Activated naive CD8-positive, alpha-beta T cell treated with anti-CD3 and anti-CD28 coated beads, Interleukin-2, amount 10 ng/mL, durations not matched to agents 7 days and 5 days (primary cell): ENCODE measurements around the gene LRG1. TPM values are rescaled to one million over a fixed set of nuclear protein-coding genes. Genes with fewer than 3 reads are reported as not detected.
A peak's percentile ranks its signal among the peaks of the same experiment; 100 is the strongest.

ENCODE experiments used
- ATAC-seq: fragments of 150-1000 bp; cut with Tn5 transposase; one replicate; pipeline ENCODE4 v1.10.0; 2021; ENCODE audit warnings: low read depth, moderate library complexity
- POLR2A ChIA-PET: fragments of 350-600 bp; sonication (Branson Sonifier 250); formaldehyde crosslinking; loops from one replicate; lab custom pipeline; 2021; ENCODE audit warnings: antibody characterized with exemption; lab: Charles Lee
- DNase-seq: peaks from one replicate; pipeline ENCODE4 v3.0.0; 2021
- H3K27ac Mint-ChIP-seq: one replicate; pipeline ENCODE4 v1.8.0; 2022; ENCODE audit warnings: mild to moderate bottlenecking, mixed read lengths
- H3K27me3 Mint-ChIP-seq: one replicate; pipeline ENCODE4 v1.8.0; 2022; ENCODE audit warnings: mild to moderate bottlenecking, moderate library complexity, mixed read lengths
- H3K36me3 Mint-ChIP-seq: one replicate; pipeline ENCODE4 v1.8.0; 2021; ENCODE audit warnings: mild to moderate bottlenecking, mixed read lengths
- H3K4me1 Mint-ChIP-seq: one replicate; pipeline ENCODE4 v1.8.0; 2021; ENCODE audit warnings: mixed read lengths
- H3K4me3 Mint-ChIP-seq: one replicate; pipeline ENCODE4 v1.8.0; 2022; ENCODE audit warnings: mild to moderate bottlenecking, moderate library complexity, mixed read lengths
- H3K9me3 Mint-ChIP-seq: one replicate; pipeline ENCODE4 v1.8.0; 2021; ENCODE audit warnings: mixed read lengths
- total RNA-seq, 2 experiments: library from RNA; stranded (reverse); gene quantifications; one replicate each; pipeline ENCODE4 v1.2.3, GENCODE V29; 2021

LRG1 gene
- total RNA-seq, 2 experiments from 2014 or later: not detected

DNA sequence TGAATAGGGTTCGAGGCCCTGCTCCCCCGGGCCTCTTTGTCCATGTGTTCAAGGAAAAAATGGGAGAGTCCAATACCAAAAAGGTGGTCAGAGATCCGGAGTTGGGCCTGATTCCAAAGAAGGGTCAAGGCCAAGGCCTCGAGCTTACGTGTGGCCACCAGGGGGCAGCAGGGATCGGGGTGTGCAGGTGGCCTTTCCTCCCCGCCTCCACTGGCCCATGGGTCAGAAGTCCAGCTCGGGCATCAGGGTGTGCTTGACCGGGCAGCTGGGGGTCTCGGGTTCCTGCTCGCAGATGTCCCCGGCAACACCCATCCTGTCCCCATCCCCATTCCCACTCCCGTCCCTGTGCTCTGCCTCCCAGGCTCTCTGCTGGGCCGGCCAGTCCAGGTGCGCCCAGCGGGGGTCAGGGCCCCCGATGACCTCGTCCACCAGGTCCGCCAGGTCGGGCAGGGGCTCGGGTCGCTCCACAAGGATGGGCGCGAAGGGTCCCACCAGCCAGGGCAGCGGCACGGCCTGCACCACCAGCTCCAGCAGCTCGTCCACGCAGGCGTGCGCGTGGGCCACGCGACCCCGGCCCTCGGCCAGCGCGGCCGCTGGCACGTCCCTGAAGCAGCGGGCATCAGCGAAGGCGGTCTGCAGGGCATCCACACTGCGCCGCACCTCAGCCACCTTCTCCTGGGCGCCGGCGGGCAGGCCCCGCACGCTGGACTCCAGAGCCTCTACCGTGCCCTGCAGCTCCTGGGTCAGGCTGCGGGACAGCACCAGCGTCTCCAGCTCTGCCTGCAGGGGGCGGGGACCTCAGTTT lies 16.3 kb downstream of the LRG1 start:
- DNase-seq (peak; percentile 55), ATAC-seq (no peak)
- Mint-ChIP-seq H3K4me1 (peaks cover 2% of the 10 kb centered on the region), H3K36me3 (no peaks in the 10 kb centered on the region), H3K4me3 (no peak overlapping the region), H3K27me3 (no peaks in the 10 kb centered on the region), H3K9me3 (no peaks in the 10 kb centered on the region), H3K27ac (no peak overlapping the region)
- POLR2A ChIA-PET: no interaction called here

DNA sequence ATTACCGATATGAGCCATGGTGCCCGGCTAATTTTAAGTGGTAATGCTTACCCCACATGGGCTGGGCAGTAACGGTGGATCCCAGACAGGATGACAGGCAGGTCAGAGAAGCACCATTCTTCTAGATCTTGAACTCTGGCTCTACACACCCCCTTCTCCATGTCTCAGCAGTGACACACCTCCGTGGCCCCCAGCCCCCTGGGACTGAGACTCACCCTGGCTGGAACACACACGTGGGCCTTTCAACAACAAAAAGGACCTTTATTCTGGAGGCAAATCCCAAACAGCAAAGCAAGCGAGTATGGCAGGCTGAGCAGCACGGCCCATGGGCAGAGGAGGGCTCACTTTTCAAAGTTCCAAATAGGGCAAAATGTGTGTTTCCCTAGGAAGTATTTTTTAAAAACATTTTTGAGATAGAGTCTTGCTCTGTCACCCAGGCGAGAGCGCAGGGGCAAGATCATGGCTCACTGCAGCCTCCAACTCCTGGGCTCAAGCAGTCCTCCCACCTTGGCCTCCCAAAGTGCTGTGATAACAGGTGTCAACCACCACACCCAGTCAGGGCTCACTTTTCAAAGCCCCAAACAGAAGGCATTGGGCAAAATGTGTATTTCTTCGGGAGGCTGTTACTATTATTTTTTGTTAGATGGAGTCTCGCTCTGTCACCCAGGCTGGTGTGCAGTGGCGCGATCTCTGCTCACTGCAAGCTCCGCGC lies 17.4 kb downstream of the LRG1 start:
- Mint-ChIP-seq H3K4me1 (peaks cover 2% of the 10 kb centered on the region), H3K27ac (no peak overlapping the region), H3K9me3 (no peaks in the 10 kb centered on the region), H3K36me3 (no peaks in the 10 kb centered on the region), H3K27me3 (no peaks in the 10 kb centered on the region), H3K4me3 (no peak overlapping the region)
- ATAC-seq: no peak
- POLR2A ChIA-PET: no interaction called here
- DNase-seq: no peak

DNA sequence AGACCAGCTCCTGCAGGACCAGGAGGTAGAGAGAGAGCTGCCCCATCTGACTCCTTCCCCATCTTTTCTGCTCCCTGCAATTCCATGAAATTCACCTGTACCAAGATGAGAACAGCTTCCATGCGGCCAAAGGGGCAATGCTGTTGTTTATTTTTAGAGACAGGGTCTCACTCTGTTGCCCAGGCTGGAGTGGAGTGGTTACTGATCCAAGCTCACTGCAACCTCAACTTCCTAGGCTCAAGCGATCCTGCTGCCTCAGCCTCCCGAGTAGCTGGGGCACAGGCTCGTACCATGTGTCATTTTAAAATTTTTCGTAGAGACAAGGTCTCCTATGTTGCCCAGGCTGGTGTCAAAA lies 18.0 kb downstream of the LRG1 start:
- DNase-seq (no peak), ATAC-seq (no peak)
- Mint-ChIP-seq H3K4me1 (peaks cover 2% of the 10 kb centered on the region), H3K27ac (no peak overlapping the region), H3K36me3 (no peaks in the 10 kb centered on the region), H3K9me3 (no peaks in the 10 kb centered on the region), H3K4me3 (no peak overlapping the region), H3K27me3 (no peaks in the 10 kb centered on the region)
- POLR2A ChIA-PET: no interaction called here

DNA sequence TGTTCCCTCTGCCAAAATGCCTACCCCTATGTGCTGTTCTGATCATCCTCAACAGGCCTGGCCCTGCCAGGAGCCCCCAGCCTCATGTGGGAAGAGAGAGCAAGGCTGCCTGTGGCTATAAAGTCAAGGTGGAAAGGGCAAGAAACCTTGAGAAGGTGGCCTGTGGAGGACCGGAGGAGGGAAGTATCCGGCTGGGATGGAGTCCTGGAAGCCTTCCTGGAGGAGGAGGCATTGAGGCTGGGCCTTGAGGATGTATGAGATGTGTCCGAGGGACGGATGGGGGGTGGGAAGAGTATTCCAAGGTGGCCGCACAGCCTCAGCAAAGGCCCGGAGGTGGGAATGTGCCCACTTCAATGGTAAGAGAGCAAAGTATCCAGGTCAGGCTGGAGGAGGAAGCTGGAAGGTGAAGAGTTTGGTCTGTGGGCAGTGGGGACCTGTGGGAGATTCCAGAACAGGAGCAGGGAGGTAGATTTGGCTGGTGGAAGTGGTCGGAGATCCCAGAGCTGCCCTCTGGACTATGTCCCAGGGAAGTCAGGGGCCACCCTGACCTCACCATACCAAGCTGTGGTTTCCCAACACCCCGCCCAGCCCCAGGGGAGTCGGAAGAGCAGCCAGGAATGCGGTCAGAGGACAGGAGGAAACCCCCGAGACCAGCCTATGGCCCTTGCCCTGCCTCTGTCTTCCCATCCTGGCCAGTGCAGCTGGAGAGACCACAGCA lies 18.5 kb downstream of the LRG1 start:
- no peaks in the 10 kb centered on the region for H3K27me3 Mint-ChIP-seq
- ATAC-seq: no peak
- H3K27ac Mint-ChIP-seq: no peak overlapping the region
- POLR2A ChIA-PET: interaction anchor here (0.5 kb wide), 1 partner anchor 256 kb away, joined by 4 read pairs; no protein-coding TSS in a partner anchor
- no peaks in the 10 kb centered on the region for H3K36me3 Mint-ChIP-seq
- peaks cover 2% of the 10 kb centered on the region for H3K4me1 Mint-ChIP-seq
- DNase-seq: no peak
- no peaks in the 10 kb centered on the region for H3K9me3 Mint-ChIP-seq
- H3K4me3 Mint-ChIP-seq: no peak overlapping the region

DNA sequence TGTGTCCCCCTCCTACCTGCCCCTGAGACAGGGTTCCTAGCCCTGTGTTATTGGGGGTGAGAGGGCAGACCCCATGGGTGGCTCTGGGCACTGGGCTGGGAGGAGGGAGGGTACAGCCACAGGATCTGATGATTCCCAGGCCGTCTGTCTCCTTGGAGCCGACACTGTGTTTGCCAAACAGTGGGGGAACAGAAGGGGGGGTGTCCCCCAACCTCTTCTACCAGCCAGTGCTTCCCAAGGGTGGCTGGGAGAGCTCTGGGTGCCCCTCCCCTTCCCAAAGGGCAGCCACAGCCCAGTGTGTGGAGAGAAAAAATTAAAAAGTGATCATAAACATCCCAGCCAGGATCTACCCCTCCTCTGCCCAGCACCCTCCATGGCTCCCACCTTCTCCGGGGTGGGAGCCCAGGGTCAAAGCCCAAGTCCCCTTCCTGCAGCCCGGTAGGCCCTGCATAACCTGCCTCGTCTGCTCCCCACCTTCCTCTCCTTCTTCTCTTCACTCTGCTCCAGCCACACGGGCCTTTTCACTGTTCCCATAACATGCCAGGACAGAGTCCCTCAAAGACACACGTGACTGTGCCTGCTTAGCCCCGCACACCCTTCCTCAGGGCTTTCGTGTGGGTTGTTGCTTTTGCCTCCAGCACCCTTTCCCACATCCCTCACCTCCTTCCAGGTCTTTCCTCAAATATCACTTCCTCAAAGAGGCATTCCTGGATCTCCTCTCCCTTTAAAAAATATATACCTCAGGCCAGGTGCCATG lies 20.1 kb downstream of the LRG1 start:
- Mint-ChIP-seq H3K36me3 (no peaks in the 10 kb centered on the region), H3K27ac (peak overlapping the region; percentile 34)

DNA sequence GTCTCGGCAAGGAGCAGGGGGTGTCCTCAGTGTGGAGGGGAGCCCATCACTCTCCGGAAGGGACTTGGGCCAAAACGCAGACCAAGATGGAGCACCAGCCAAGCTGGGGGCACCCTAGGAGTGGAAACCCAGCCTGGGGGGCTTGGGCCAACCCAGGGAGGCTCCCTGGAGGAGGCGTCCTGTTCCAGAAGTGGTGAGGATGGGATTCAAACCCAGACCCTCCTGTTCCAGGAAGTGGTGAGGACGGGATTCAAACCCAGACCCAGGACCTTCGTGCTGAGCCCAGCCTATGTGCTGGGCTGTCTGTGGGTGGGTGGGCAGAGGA lies 20.7 kb downstream of the LRG1 start:
- Mint-ChIP-seq H3K4me3 (no peak overlapping the region), H3K4me1 (no peaks in the 10 kb centered on the region)

More for the DNA sequence above, 20.1 kb downstream of the LRG1 start:
- Mint-ChIP-seq H3K4me1 (no peaks in the 10 kb centered on the region), H3K9me3 (no peaks in the 10 kb centered on the region), H3K4me3 (no peak overlapping the region), H3K27me3 (no peaks in the 10 kb centered on the region)
- no peak for DNase-seq
- no peak for ATAC-seq
- POLR2A ChIA-PET: interaction anchor here (0.6 kb wide), 1 partner anchor 206 kb away, joined by 3 read pairs; no protein-coding TSS in a partner anchor

DNA sequence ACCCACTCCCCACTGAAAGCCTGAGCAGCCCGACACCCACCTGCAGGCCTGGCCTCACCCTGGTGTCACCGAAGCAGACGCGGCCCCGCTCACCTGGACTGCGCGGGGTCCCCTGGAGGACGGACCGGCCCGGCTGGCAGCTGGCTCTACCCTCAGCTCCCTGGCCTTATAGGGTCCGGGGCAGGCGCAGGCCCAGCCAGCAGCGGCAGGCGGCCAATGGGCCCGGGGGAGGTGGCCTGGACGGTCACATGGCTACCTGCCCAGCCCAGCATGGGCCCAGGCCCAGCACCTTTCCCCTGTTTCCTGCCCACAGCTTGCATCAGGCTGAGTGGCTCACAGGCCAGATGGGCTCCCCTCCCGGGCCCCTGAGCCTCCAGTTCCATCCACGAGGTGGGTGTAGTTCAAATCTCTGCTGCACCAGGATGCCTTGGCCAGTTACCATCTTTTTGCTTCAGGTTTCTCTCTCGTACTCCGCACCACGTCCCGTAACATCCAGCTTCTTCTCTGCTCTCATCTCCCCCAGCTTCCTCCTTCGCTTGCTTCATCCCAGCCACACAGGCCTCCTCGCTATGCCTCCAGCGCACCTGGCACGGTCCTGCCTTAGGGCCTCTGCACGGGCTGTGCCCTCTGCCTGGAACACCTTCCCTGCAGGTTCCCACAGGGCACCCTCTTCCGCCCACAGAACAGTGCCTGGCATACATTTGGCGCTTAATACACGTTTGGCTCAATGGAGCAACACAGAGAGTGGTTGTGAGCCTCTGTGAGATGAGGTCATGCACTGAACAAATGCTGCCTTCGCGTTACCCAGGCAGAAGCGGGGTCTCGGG lies 21.3 kb downstream of the LRG1 start, which contains the start of gene PLIN4:
TSS of gene PLIN4 (minus strand) at position 142 of the 827 bp plus-strand sequence. CDS start 214 bp downstream, outside the sequence.
- H3K27ac Mint-ChIP-seq: no peak within 1 kb of the TSS
- DNase-seq (no peak), ATAC-seq (no peak)
- H3K4me3 Mint-ChIP-seq: no peak within 1 kb of the TSS
- peaks cover 2% of the 10 kb centered on the region for H3K27me3 Mint-ChIP-seq
- no peaks in the 10 kb centered on the region for H3K4me1 Mint-ChIP-seq
- no peaks in the 10 kb centered on the region for H3K36me3 Mint-ChIP-seq
- POLR2A ChIA-PET: no interaction called here
- H3K9me3 Mint-ChIP-seq: no peaks in the 10 kb centered on the region

More for the DNA sequence above, 20.7 kb downstream of the LRG1 start:
- ATAC-seq (no peak), DNase-seq (no peak)
- Mint-ChIP-seq H3K36me3 (no peaks in the 10 kb centered on the region), H3K27me3 (no peaks in the 10 kb centered on the region), H3K9me3 (no peaks in the 10 kb centered on the region), H3K27ac (no peak overlapping the region)
- POLR2A ChIA-PET: no interaction called here

DNA sequence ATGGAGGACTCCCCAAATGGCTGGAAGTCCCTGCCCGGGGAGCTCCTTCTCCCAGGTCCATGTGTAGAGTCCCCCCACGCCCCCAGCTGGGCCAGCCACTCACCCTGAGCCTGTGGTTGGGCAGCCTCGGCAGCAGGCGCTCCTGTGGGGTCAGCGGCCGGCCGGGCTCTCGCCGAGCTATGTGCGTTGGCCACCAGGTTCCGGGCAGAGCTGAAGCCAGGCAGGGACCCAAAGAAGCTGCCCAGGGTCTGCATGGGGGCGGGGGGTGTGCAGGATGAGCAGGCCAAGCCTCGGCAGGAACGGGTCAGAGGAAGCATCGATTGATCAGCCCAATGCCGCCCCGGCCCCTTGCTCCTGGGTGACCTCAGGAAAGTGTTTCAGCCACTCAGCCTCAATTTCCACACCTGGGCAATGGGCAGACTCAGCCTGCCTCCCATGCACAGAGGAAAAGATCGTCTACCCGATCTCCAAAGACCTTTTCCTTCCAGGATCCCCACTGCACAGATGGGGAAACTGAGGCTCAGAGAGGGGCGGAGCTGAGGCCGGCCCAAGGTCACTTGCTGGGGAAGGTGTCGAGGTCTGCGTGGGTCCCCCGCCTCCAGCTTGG lies 22.3 kb downstream of the LRG1 start:
- no peak overlapping the region for H3K27ac Mint-ChIP-seq

DNA sequence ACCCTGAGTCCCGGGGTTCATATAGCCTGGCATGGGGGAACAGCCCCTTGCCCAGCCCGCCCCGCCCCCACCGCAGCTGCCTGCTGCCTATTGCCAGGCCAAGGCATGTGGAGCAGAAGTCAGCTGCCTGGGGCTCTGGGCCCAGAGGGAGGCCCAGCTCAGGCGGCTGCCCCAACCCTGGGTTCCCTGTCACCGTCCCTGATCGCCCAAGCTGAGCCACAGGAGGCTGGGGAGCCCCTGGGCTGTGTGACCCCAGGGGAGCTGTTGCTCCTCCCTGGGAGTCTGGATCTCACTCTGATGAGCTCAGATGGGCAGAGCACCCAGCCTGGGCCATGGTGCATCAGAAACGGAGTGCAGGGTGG lies 22.9 kb downstream of the LRG1 start:
- Mint-ChIP-seq H3K27me3 (peaks cover 2% of the 10 kb centered on the region), H3K4me1 (no peaks in the 10 kb centered on the region), H3K36me3 (no peaks in the 10 kb centered on the region), H3K4me3 (no peak overlapping the region), H3K27ac (no peak overlapping the region), H3K9me3 (no peaks in the 10 kb centered on the region)
- DNase-seq (no peak), ATAC-seq (no peak)
- POLR2A ChIA-PET: no interaction called here

More for the DNA sequence above, 22.3 kb downstream of the LRG1 start:
- H3K4me3 Mint-ChIP-seq: no peak overlapping the region
- POLR2A ChIA-PET: no interaction called here
- peaks cover 2% of the 10 kb centered on the region for H3K27me3 Mint-ChIP-seq
- no peak for ATAC-seq
- no peaks in the 10 kb centered on the region for H3K4me1 Mint-ChIP-seq
- no peak for DNase-seq
- H3K9me3 Mint-ChIP-seq: no peaks in the 10 kb centered on the region
- no peaks in the 10 kb centered on the region for H3K36me3 Mint-ChIP-seq

DNA sequence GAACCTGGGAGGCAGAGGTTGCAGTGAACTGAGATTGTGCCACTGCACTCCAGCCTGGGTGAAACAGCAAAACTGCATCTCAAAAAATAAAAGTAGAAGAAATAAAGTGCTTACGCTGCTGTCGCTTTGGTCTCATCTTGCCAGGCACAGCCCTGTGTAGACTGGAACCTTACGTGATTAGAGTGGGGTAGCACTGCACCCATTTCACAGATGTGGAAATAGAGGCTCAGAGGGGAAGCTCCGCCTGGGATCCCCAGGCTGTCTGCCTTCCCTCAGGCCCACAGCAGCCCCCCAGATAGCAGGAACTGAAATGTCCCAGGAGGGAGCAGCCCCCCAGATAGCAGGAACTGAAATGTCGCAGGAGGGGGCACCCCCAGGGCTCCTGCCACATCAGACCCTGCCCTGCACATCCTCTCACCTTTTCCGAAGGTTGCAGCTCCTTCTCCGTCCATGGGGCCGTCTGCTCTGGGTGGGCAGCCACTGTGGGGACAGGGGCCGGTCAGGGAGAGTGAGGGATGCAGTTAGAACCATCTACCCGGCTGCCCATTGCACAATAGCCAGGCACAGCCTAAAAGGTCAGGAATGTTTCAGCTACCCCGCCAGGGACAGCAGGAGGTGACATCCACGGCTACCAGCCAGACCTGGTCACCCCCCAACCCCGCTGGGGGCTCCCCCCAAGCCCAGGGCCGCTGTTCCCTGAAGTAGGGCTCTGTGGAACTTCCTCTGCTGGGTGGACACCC lies 23.5 kb downstream of the LRG1 start:
- Mint-ChIP-seq H3K4me1 (no peaks in the 10 kb centered on the region), H3K36me3 (no peaks in the 10 kb centered on the region), H3K27ac (no peak overlapping the region), H3K9me3 (no peaks in the 10 kb centered on the region), H3K4me3 (no peak overlapping the region), H3K27me3 (peaks cover 2% of the 10 kb centered on the region)
- DNase-seq (no peak), ATAC-seq (no peak)
- POLR2A ChIA-PET: no interaction called here

DNA sequence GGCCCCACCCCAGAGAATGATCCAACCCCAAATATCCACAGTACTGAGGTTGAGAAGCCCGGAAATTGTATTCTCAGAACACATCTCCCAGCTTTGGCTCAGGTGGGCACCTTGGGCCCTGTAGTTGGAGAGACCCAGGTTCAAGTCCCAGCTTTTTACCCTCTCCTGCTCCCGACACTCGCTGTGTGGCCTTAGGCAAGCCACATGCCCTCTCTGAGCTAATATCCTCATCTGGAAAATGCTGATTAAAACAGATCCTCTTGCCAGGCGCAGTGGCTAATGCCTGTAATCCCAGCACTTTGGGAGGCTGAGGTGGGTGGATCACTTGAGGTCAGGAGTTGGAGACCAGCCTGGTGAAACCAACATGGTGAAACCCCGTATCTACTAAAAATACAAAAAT lies 24.1 kb downstream of the LRG1 start:
- Mint-ChIP-seq H3K4me1 (no peaks in the 10 kb centered on the region), H3K4me3 (no peak overlapping the region), H3K36me3 (no peaks in the 10 kb centered on the region), H3K27ac (no peak overlapping the region), H3K9me3 (no peaks in the 10 kb centered on the region), H3K27me3 (peaks cover 2% of the 10 kb centered on the region)
- ATAC-seq: no peak
- no peak for DNase-seq
- POLR2A ChIA-PET: no interaction called here

DNA sequence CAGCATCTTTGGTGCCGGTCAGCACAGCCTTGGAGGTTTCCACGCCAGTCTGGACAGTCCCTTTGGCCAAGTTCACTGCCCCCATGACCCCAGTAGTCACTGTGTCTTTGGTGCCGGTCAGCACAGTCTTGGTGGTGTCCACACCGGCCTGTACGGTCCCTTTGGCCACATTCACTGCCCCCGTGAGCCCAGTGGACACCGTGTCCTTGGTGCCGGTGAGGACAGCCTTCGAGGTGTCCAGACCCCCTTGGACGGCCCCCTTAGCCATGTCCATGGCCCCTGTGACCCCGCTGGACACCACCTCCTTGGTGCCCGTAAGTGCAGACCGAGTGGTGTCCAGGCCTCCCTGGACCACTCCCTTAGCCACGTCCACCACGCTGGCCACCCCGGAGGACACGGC lies 26.6 kb downstream of the LRG1 start:
- no peak overlapping the region for H3K4me3 Mint-ChIP-seq
- ATAC-seq: no peak
- H3K4me1 Mint-ChIP-seq: no peaks in the 10 kb centered on the region
- H3K27me3 Mint-ChIP-seq: peaks cover 2% of the 10 kb centered on the region
- no peaks in the 10 kb centered on the region for H3K9me3 Mint-ChIP-seq
- H3K27ac Mint-ChIP-seq: no peak overlapping the region
- POLR2A ChIA-PET: no interaction called here
- DNase-seq: no peak
- no peaks in the 10 kb centered on the region for H3K36me3 Mint-ChIP-seq
